Measurements from ENCODE around the gene BBS9.

BBS9 gene

DNA sequence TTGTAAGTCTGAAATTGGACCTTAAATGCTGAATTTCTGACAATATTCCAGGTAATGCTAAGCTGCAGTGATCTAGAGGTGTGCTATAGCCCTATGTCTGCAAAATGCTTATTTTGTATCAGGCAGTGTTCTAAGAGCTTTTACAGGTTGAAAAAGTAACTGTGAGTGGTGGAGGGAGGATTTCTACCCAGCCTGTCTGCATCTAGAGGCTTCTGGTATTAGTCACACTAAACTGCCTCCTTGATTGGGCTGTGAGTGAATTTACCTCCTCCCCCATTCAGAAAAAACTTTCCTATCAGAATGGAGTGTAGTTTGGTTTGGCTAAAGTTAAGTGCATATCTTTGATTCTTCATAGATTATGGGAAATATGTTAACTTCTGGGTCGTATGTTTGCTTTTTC is 56.8 kb downstream of the BBS9 start:
- DNase-seq (ENCODE audit: insufficient read length, low spot score) (no peak), FAIRE-seq (no peak)
- no peak for TF ChIP-seq POU2F2 (IDR thresholded peaks at IDR 0.05; ENCODE audit: low read depth, low read length)
- TF ChIP-seq SPI1 (IDR thresholded peaks at IDR 0.05; ENCODE audit: low read depth, low read length), result no peak
- no peak for TF ChIP-seq PAX5 (IDR thresholded peaks at IDR 0.05; ENCODE audit: insufficient read depth, low read length, severe bottlenecking)
- TF ChIP-seq POLR2AphosphoS5 (IDR thresholded peaks at IDR 0.05; ENCODE audit: low read depth, low read length), result no peak
- no peak for TF ChIP-seq POLR2A (IDR thresholded peaks at IDR 0.05; ENCODE audit: low read depth, low read length)
- no peak for TF ChIP-seq TAF1 (IDR thresholded peaks at IDR 0.05; ENCODE audit: low read depth, low read length)

DNA sequence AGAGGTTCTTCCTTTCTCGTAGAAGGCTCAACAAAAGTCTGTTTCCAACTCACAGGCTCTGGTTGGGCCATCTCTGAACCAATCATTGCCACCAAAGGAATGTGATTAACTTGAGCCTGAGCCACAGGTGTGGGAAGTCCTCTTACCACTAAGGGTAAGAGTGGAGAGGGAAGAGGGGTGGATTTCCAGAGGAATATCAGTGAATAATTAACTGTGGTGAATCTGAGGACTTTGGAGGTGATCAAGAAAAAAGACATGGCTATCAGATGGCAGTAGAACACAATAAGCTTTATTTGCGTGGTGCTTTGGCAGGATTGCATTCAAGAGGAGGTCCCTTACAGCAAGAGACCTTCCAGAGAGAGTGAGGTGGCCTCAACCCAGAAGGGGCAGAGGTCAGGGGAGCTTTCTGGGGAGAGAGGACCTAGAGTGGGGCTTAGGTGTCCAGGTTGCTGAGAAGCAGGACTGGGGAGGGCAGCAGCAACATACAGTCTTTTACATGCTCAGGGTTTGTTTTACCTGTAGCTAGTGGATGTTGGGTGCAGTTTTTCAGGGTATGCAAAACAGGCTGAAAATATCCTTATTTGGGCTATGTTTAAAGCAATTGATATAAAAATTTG is 61.4 kb downstream of the BBS9 start:
- FAIRE-seq, result no peak
- TF ChIP-seq POLR2AphosphoS5 (IDR thresholded peaks at IDR 0.05; ENCODE audit: low read depth, low read length) (no peak), POLR2A (IDR thresholded peaks at IDR 0.05; ENCODE audit: low read depth, low read length) (no peak), PAX5 (IDR thresholded peaks at IDR 0.05; ENCODE audit: insufficient read depth, low read length, severe bottlenecking) (no peak)

GRCh38 chr7:33191340-33191739 is 62.0 kb downstream of the BBS9 start:
- FAIRE-seq, result peak; percentile 73
- DNase-seq (ENCODE audit: insufficient read length, low spot score), result peak; percentile 20

More for the DNA sequence above, 61.4 kb downstream of the BBS9 start:
- no peak for DNase-seq (ENCODE audit: insufficient read length, low spot score)

GRCh38 chr7:33192695-33193291 is 63.4 kb downstream of the BBS9 start:
- FAIRE-seq (no peak), DNase-seq (ENCODE audit: insufficient read length, low spot score) (no peak)
- TF ChIP-seq TAF1 (IDR thresholded peaks at IDR 0.05; ENCODE audit: low read depth, low read length) (no peak), POLR2AphosphoS5 (IDR thresholded peaks at IDR 0.05; ENCODE audit: low read depth, low read length) (no peak), POLR2A (IDR thresholded peaks at IDR 0.05; ENCODE audit: low read depth, low read length) (no peak), SPI1 (IDR thresholded peaks at IDR 0.05; ENCODE audit: low read depth, low read length) (no peak), PAX5 (IDR thresholded peaks at IDR 0.05; ENCODE audit: insufficient read depth, low read length, severe bottlenecking) (no peak), POU2F2 (IDR thresholded peaks at IDR 0.05; ENCODE audit: low read depth, low read length) (no peak)

More at GRCh38 chr7:33191340-33191739, 62.0 kb downstream of the BBS9 start:
- TF ChIP-seq TAF1 (IDR thresholded peaks at IDR 0.05; ENCODE audit: low read depth, low read length), result no peak
- TF ChIP-seq POLR2A (IDR thresholded peaks at IDR 0.05; ENCODE audit: low read depth, low read length), result no peak

DNA sequence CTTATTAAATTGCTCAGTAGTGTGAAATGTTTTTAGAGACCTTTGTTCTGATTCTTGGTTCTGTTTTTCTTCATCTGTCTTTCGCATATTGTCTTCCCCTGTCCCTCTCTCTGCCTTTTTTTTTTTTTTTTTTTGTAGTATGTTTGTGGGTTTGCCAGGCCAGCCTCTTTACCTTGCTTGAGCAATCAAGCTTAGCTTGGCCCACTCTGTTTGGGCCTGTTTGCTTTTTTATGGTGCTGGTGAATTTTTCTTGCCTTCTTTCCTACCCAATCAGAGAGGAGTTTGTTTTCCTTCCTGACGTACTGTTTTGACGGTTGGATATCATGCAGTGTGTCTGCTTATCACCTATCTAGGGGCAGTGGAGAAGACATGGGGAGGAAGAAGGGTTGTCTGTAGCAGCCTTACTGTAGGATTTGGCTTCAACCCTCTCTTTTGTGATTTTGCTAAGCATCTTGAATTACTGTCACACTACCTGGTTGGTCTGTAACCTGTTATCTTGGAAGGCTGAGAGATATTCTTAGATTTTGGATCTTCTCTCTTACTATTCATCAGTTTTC is 64.0 kb downstream of the BBS9 start:
- no peak for TF ChIP-seq POU2F2 (IDR thresholded peaks at IDR 0.05; ENCODE audit: low read depth, low read length)
- TF ChIP-seq TAF1 (IDR thresholded peaks at IDR 0.05; ENCODE audit: low read depth, low read length), result no peak
- no peak for TF ChIP-seq POLR2AphosphoS5 (IDR thresholded peaks at IDR 0.05; ENCODE audit: low read depth, low read length)
- no peak for TF ChIP-seq POLR2A (IDR thresholded peaks at IDR 0.05; ENCODE audit: low read depth, low read length)
- TF ChIP-seq SPI1 (IDR thresholded peaks at IDR 0.05; ENCODE audit: low read depth, low read length), result no peak
- no peak for DNase-seq (ENCODE audit: insufficient read length, low spot score)
- FAIRE-seq, result peak; percentile 69

DNA sequence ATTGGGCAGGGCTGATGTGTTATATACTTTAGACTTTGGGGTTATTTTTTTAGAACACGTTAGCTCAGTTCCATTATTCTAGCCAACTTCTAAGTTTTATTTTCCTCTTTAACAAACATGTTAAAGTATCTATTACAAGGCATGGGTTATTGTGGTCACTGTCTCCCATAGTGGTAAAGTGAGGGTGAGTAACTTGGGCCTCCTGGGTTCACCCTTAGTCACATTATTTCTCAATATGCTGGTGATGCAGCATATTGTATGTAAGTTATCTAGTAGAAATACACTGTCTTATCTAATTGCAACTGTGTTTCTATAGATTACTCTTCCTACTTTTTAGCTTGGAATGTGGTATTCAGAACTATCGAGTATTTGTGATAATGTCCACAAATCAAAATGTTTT is 65.9 kb downstream of the BBS9 start:
- TF ChIP-seq POLR2AphosphoS5 (IDR thresholded peaks at IDR 0.05; ENCODE audit: low read depth, low read length) (no peak), POLR2A (IDR thresholded peaks at IDR 0.05; ENCODE audit: low read depth, low read length) (no peak), TAF1 (IDR thresholded peaks at IDR 0.05; ENCODE audit: low read depth, low read length) (no peak), PAX5 (IDR thresholded peaks at IDR 0.05; ENCODE audit: insufficient read depth, low read length, severe bottlenecking) (no peak), SPI1 (IDR thresholded peaks at IDR 0.05; ENCODE audit: low read depth, low read length) (no peak), POU2F2 (IDR thresholded peaks at IDR 0.05; ENCODE audit: low read depth, low read length) (no peak)
- no peak for DNase-seq (ENCODE audit: insufficient read length, low spot score)
- FAIRE-seq, result no peak

DNA sequence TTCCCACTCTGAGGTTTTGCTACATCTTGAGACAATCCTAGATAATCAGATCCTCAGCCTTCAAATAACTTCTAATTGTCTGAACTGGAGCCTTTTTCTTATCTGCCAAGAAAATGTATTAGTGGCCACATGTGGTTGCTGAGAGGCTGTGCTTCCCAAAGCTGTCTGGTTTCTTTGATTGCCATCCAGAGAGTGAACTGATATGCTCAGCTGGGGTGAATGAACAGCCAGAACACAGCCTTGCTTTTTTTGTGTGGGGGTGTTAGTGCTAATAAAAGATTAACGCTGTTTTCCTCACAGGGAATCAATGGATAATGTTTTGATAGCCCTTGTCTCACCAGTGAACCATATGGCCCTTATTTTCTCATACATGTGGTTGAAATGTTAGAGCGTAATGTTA is 66.9 kb downstream of the BBS9 start:
- no peak for DNase-seq (ENCODE audit: insufficient read length, low spot score)
- TF ChIP-seq PAX5 (IDR thresholded peaks at IDR 0.05; ENCODE audit: insufficient read depth, low read length, severe bottlenecking) (no peak), POU2F2 (IDR thresholded peaks at IDR 0.05; ENCODE audit: low read depth, low read length) (no peak), SPI1 (IDR thresholded peaks at IDR 0.05; ENCODE audit: low read depth, low read length) (no peak), POLR2AphosphoS5 (IDR thresholded peaks at IDR 0.05; ENCODE audit: low read depth, low read length) (no peak), POLR2A (IDR thresholded peaks at IDR 0.05; ENCODE audit: low read depth, low read length) (no peak)
- FAIRE-seq, result no peak

GRCh38 chr7:33200282-33200681 is 70.9 kb downstream of the BBS9 start:
- TF ChIP-seq SPI1 (IDR thresholded peaks at IDR 0.05; ENCODE audit: low read depth, low read length) (no peak), POLR2A (IDR thresholded peaks at IDR 0.05; ENCODE audit: low read depth, low read length) (no peak), PAX5 (IDR thresholded peaks at IDR 0.05; ENCODE audit: insufficient read depth, low read length, severe bottlenecking) (no peak), POU2F2 (IDR thresholded peaks at IDR 0.05; ENCODE audit: low read depth, low read length) (no peak), POLR2AphosphoS5 (IDR thresholded peaks at IDR 0.05; ENCODE audit: low read depth, low read length) (no peak), TAF1 (IDR thresholded peaks at IDR 0.05; ENCODE audit: low read depth, low read length) (no peak)
- DNase-seq (ENCODE audit: insufficient read length, low spot score), result no peak
- FAIRE-seq, result no peak

GRCh38 chr7:33201821-33202220 is 72.5 kb downstream of the BBS9 start:
- TF ChIP-seq PAX5 (IDR thresholded peaks at IDR 0.05; ENCODE audit: insufficient read depth, low read length, severe bottlenecking), result no peak
- no peak for TF ChIP-seq SPI1 (IDR thresholded peaks at IDR 0.05; ENCODE audit: low read depth, low read length)
- no peak for TF ChIP-seq POU2F2 (IDR thresholded peaks at IDR 0.05; ENCODE audit: low read depth, low read length)
- TF ChIP-seq POLR2A (IDR thresholded peaks at IDR 0.05; ENCODE audit: low read depth, low read length), result no peak
- no peak for TF ChIP-seq POLR2AphosphoS5 (IDR thresholded peaks at IDR 0.05; ENCODE audit: low read depth, low read length)
- TF ChIP-seq TAF1 (IDR thresholded peaks at IDR 0.05; ENCODE audit: low read depth, low read length), result no peak
- DNase-seq (ENCODE audit: insufficient read length, low spot score) (no peak), FAIRE-seq (no peak)

DNA sequence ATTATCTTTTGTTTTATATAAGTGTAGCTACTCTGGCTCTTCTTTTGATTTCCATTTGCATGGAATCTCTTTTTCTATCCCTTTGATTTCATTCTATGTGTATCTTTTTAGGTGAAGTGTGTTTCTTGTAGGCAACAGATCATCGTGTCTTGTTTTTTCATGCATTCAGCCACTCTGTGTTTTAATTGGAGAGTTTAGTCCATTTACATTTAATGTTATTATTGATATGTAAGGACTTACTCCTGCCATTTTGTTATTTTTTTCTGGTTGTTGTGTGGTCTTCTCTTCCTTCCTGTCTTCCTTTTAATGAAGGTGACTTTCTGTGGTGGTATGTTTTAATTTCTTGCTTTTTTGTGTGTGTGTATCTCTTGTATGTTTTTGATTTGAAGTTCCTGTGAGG is 81.6 kb downstream of the BBS9 start:
- no peak for DNase-seq (ENCODE audit: insufficient read length, low spot score)
- FAIRE-seq, result no peak
- no peak for TF ChIP-seq POLR2AphosphoS5 (IDR thresholded peaks at IDR 0.05; ENCODE audit: low read depth, low read length)
- TF ChIP-seq TAF1 (IDR thresholded peaks at IDR 0.05; ENCODE audit: low read depth, low read length), result no peak
- TF ChIP-seq POLR2A (IDR thresholded peaks at IDR 0.05; ENCODE audit: low read depth, low read length), result no peak
- no peak for TF ChIP-seq POU2F2 (IDR thresholded peaks at IDR 0.05; ENCODE audit: low read depth, low read length)
- no peak for TF ChIP-seq SPI1 (IDR thresholded peaks at IDR 0.05; ENCODE audit: low read depth, low read length)
- TF ChIP-seq PAX5 (IDR thresholded peaks at IDR 0.05; ENCODE audit: insufficient read depth, low read length, severe bottlenecking), result no peak

Measured in GM12891 (cell line).